ENCODE measurements around the gene IPCEF1. TPM values are rescaled to one million over a fixed set of nuclear protein-coding genes. Genes with fewer than 3 reads are reported as not detected.
"Not testable (repeated sequence)": the region's sequence is repeated elsewhere in the genome, so short reads cannot be mapped to it uniquely, and the experiment has no call there.

Gene IPCEF1
- total RNA-seq, 1 donor: 0.36 TPM

GRCh38 chr6:154241581-154241980, 115.0 kb downstream of the IPCEF1 start:
- Histone ChIP-seq H3K27me3 (ENCODE audit: insufficient read depth, low read length) (no peaks in the 10 kb centered on the region), H3K27ac (ENCODE audit: low read depth, low read length) (no peak overlapping the region), H2AFZ (ENCODE audit: low read length) (no peak overlapping the region), H3K4me1 (ENCODE audit: insufficient read depth, low read length) (no peaks in the 10 kb centered on the region), H3K4me3 (ENCODE audit: insufficient read depth, low read length) (no peak overlapping the region), H3K79me2 (ENCODE audit: insufficient read depth, low read length) (no peaks in the 10 kb centered on the region), H4K20me1 (ENCODE audit: insufficient read depth, low read length) (no peaks in the 10 kb centered on the region), H3K4me2 (ENCODE audit: insufficient read depth, low read length) (no peak overlapping the region), H3K36me3 (ENCODE audit: insufficient read depth, low read length) (no peaks in the 10 kb centered on the region), H3K9me3 (ENCODE audit: low read depth, low read length) (no peaks in the 10 kb centered on the region)
- no peak for DNase-seq (ENCODE audit: insufficient read length, low spot score, missing footprints)
- TF ChIP-seq CTCF (IDR thresholded peaks at IDR 0.05; ENCODE audit: extremely low read depth, low read depth, low read length): no peak

- H3K27ac ChIP-seq (ENCODE audit: low read depth, low read length); H3K4me3 ChIP-seq (ENCODE audit: insufficient read depth, low read length); H3K27me3 ChIP-seq (ENCODE audit: insufficient read depth, low read length); H2AFZ ChIP-seq (ENCODE audit: low read length); H3K4me1 ChIP-seq (ENCODE audit: insufficient read depth, low read length); H3K79me2 ChIP-seq (ENCODE audit: insufficient read depth, low read length); H3K9me3 ChIP-seq (ENCODE audit: low read depth, low read length); DNase-seq (ENCODE audit: insufficient read length, low spot score, missing footprints); H3K36me3 ChIP-seq (ENCODE audit: insufficient read depth, low read length); H4K20me1 ChIP-seq (ENCODE audit: insufficient read depth, low read length); H3K4me2 ChIP-seq (ENCODE audit: insufficient read depth, low read length): not testable (repeated sequence)
Measured at GRCh38 chr6:154241061-154241460, 115.5 kb downstream of the IPCEF1 start.

GRCh38 chr6:154239392-154239791, 117.2 kb downstream of the IPCEF1 start:
- no peak for TF ChIP-seq CTCF (IDR thresholded peaks at IDR 0.05; ENCODE audit: extremely low read depth, low read depth, low read length)
- Histone ChIP-seq H3K36me3 (ENCODE audit: insufficient read depth, low read length) (no peaks in the 10 kb centered on the region), H3K4me1 (ENCODE audit: insufficient read depth, low read length) (no peaks in the 10 kb centered on the region), H3K9me3 (ENCODE audit: low read depth, low read length) (no peaks in the 10 kb centered on the region), H3K27me3 (ENCODE audit: insufficient read depth, low read length) (no peaks in the 10 kb centered on the region), H3K4me2 (ENCODE audit: insufficient read depth, low read length) (no peak overlapping the region), H3K27ac (ENCODE audit: low read depth, low read length) (no peak overlapping the region), H2AFZ (ENCODE audit: low read length) (no peak overlapping the region), H3K79me2 (ENCODE audit: insufficient read depth, low read length) (no peaks in the 10 kb centered on the region), H3K4me3 (ENCODE audit: insufficient read depth, low read length) (no peak overlapping the region), H4K20me1 (ENCODE audit: insufficient read depth, low read length) (no peaks in the 10 kb centered on the region)
- DNase-seq (ENCODE audit: insufficient read length, low spot score, missing footprints): no peak

GRCh38 chr6:154238831-154239230, 117.8 kb downstream of the IPCEF1 start:
- no peak for TF ChIP-seq CTCF (IDR thresholded peaks at IDR 0.05; ENCODE audit: extremely low read depth, low read depth, low read length)
- Histone ChIP-seq H3K79me2 (ENCODE audit: insufficient read depth, low read length) (no peaks in the 10 kb centered on the region), H3K9me3 (ENCODE audit: low read depth, low read length) (no peaks in the 10 kb centered on the region), H3K4me1 (ENCODE audit: insufficient read depth, low read length) (no peaks in the 10 kb centered on the region), H2AFZ (ENCODE audit: low read length) (no peak overlapping the region), H3K36me3 (ENCODE audit: insufficient read depth, low read length) (no peaks in the 10 kb centered on the region), H4K20me1 (ENCODE audit: insufficient read depth, low read length) (no peaks in the 10 kb centered on the region), H3K4me2 (ENCODE audit: insufficient read depth, low read length) (no peak overlapping the region), H3K27ac (ENCODE audit: low read depth, low read length) (no peak overlapping the region), H3K27me3 (ENCODE audit: insufficient read depth, low read length) (no peaks in the 10 kb centered on the region), H3K4me3 (ENCODE audit: insufficient read depth, low read length) (no peak overlapping the region)
- no peak for DNase-seq (ENCODE audit: insufficient read length, low spot score, missing footprints)

Measured in osteoblast (primary cell).